Loucy (cell line): ENCODE results near the gene ATP1A3.

Experiments
- H2AFZ ChIP-seq: fragments of 200-600 bp; sonication (generic); 2 replicates; pipeline ENCODE4 v1.6.0; 2016; ENCODE audit warnings: antibody characterized with exemption, mild to moderate bottlenecking, low read length, moderate library complexity
- H3F3A ChIP-seq: fragments of 200-600 bp; 2 replicates; pipeline ENCODE4 v1.6.0; 2016; ENCODE audit warnings: antibody characterized with exemption, low read depth, mild to moderate bottlenecking
- H3K27me3 ChIP-seq: fragments of 200-600 bp; sonication (generic); 2 replicates; pipeline ENCODE4 v1.6.1; 2014; ENCODE audit warnings: low read length, mild to moderate bottlenecking; ENCODE audit not compliant: insufficient read depth, poor library complexity, severe bottlenecking
- H3K36me3 ChIP-seq: fragments of 200-600 bp; sonication (generic); 2 replicates; pipeline ENCODE4 v1.6.1; 2016; ENCODE audit warnings: low read length; ENCODE audit not compliant: insufficient read depth
- H3K4me1 ChIP-seq: fragments of 200-600 bp; sonication (generic); 2 replicates; pipeline ENCODE4 v1.5.1; 2014; ENCODE audit warnings: low read length, mild to moderate bottlenecking; ENCODE audit not compliant: insufficient read depth, poor library complexity, severe bottlenecking
- H3K4me2 ChIP-seq: fragments of 200-600 bp; sonication (generic); 2 replicates; pipeline ENCODE4 v1.6.0; 2014; ENCODE audit warnings: antibody characterized with exemption, low read length, low read depth, mild to moderate bottlenecking; ENCODE audit not compliant: poor library complexity, severe bottlenecking
- H3K4me3 ChIP-seq: fragments of 200-600 bp; sonication (generic); 2 replicates; pipeline ENCODE4 v1.5.1; 2014; ENCODE audit warnings: low read length, mild to moderate bottlenecking, mixed read lengths; ENCODE audit not compliant: poor library complexity, severe bottlenecking
- H3K79me2 ChIP-seq: fragments of 200-600 bp; sonication (generic); 2 replicates; pipeline ENCODE4 v1.6.1; 2014; ENCODE audit warnings: low read length; ENCODE audit not compliant: insufficient read depth
- H3K9ac ChIP-seq: fragments of 200-600 bp; sonication (generic); 2 replicates; pipeline ENCODE4 v1.6.0; 2014; ENCODE audit warnings: mild to moderate bottlenecking, low read depth, low read length, moderate library complexity; ENCODE audit not compliant: poor library complexity, severe bottlenecking
- H3K9me2 ChIP-seq: fragments of 200-600 bp; sonication (generic); replicated peaks from 2 replicates; pipeline ENCODE4 v1.6.1; 2016; ENCODE audit warnings: low read depth, low read length, mixed read lengths
- H3K9me3 ChIP-seq: fragments of 200-600 bp; sonication (generic); 2 replicates; pipeline ENCODE4 v1.6.1; 2014; ENCODE audit warnings: mild to moderate bottlenecking, antibody characterized with exemption, low read length, low read depth; ENCODE audit not compliant: insufficient read depth
- H4K20me1 ChIP-seq: fragments of 200-600 bp; sonication (generic); 2 replicates; pipeline ENCODE4 v1.6.0; 2014; ENCODE audit warnings: antibody characterized with exemption, low read length, mild to moderate bottlenecking; ENCODE audit not compliant: insufficient read depth, poor library complexity, severe bottlenecking
- CTCF ChIP-seq: fragments of 200-600 bp; sonication (generic); conservative IDR thresholded peaks from 2 replicates; pipeline ENCODE4 v1.5.1; 2014; ENCODE audit warnings: mild to moderate bottlenecking, antibody characterized with exemption, low read length
- EZH2phosphoT487 ChIP-seq: fragments of 200-600 bp; IDR thresholded peaks from 2 replicates; pipeline ENCODE4 v1.6.1; 2018; ENCODE audit warnings: antibody characterized with exemption, mild to moderate bottlenecking, moderate library complexity, borderline replicate concordance

ATP1A3 gene

GRCh38 chr19:41960973-41961372 lies 33.1 kb downstream of the ATP1A3 start:
- H4K20me1 ChIP-seq, result no peaks in the 10 kb centered on the region
- H3K4me3 ChIP-seq, result no peak overlapping the region
- no peaks in the 10 kb centered on the region for H3K27me3 ChIP-seq
- no peak overlapping the region for H2AFZ ChIP-seq
- H3K9me3 ChIP-seq, result no peaks in the 10 kb centered on the region
- H3K9me2 ChIP-seq, result no peaks in the 10 kb centered on the region
- no peak overlapping the region for H3K4me2 ChIP-seq
- H3K9ac ChIP-seq, result no peak overlapping the region
- no peaks in the 10 kb centered on the region for H3K79me2 ChIP-seq
- H3K4me1 ChIP-seq, result peaks cover 12% of the 10 kb centered on the region
- TF ChIP-seq EZH2phosphoT487, result no peak
- no peak for TF ChIP-seq CTCF
- H3K36me3 ChIP-seq, result no peaks in the 10 kb centered on the region
- no peaks in the 10 kb centered on the region for H3F3A ChIP-seq

GRCh38 chr19:41959056-41960053 lies 34.7 kb downstream of the ATP1A3 start, which contains the start of gene RABAC1:
RABAC1 (minus strand) TSS chr19:41959321; CDS start chr19:41959292, 29 bp downstream.
- H3K4me3 ChIP-seq, result peak within 1 kb of the TSS; percentile 76
- H2AFZ ChIP-seq, result peak within 1 kb of the TSS; percentile 89
- no peaks in the 10 kb centered on the region for H3K27me3 ChIP-seq
- H4K20me1 ChIP-seq, result no peaks in the 10 kb centered on the region
- no peaks in the 10 kb centered on the region for H3K9me2 ChIP-seq
- H3K36me3 ChIP-seq, result no peaks in the 10 kb centered on the region
- no peaks in the 10 kb centered on the region for H3K9me3 ChIP-seq
- H3F3A ChIP-seq, result no peaks in the 10 kb centered on the region
- peak; percentile 59 for TF ChIP-seq CTCF
- no peak for TF ChIP-seq EZH2phosphoT487
- H3K4me1 ChIP-seq, result peaks cover 12% of the 10 kb centered on the region
- H3K79me2 ChIP-seq, result no peaks in the 10 kb centered on the region
- H3K4me2 ChIP-seq, result peak within 1 kb of the TSS; percentile 82
- H3K9ac ChIP-seq, result peak within 1 kb of the TSS; percentile 80

- no peaks in the 10 kb centered on the region for H3F3A ChIP-seq
- H3K79me2 ChIP-seq, result no peaks in the 10 kb centered on the region
- no peaks in the 10 kb centered on the region for H4K20me1 ChIP-seq
- H3K36me3 ChIP-seq, result no peaks in the 10 kb centered on the region
- no peaks in the 10 kb centered on the region for H3K27me3 ChIP-seq
- H3K9me3 ChIP-seq, result no peaks in the 10 kb centered on the region
- H3K4me3 ChIP-seq, result peak overlapping the region; percentile 76
- TF ChIP-seq EZH2phosphoT487 (no peak), CTCF (no peak)
- peak overlapping the region; percentile 89 for H2AFZ ChIP-seq
- H3K4me2 ChIP-seq, result peak overlapping the region; percentile 82
- H3K9me2 ChIP-seq, result no peaks in the 10 kb centered on the region
- H3K9ac ChIP-seq, result peak overlapping the region; percentile 80
- peaks cover 12% of the 10 kb centered on the region for H3K4me1 ChIP-seq
These were observed 35.5 kb downstream of the ATP1A3 start for GRCh38 chr19:41958367-41959055.
